C4-2B (cell line): ENCODE measurements around the gene ALDH1A3.

Source experiments
- H3K27ac ChIP-seq: fragments of 450-650 bp; 2 replicates; pipeline ENCODE4 v1.5.1; 2017
- ZFX ChIP-seq: fragments of 450-650 bp; IDR thresholded peaks from 2 replicates; pipeline ENCODE4 v1.6.1; 2017
- TF ChIP-seq, protein P1 (sequence below): fragments of 450-650 bp; conservative IDR thresholded peaks from 2 replicates; pipeline ENCODE4 v1.5.1; 2017; ENCODE audit warnings: mild to moderate bottlenecking

ALDH1A3 gene

DNA sequence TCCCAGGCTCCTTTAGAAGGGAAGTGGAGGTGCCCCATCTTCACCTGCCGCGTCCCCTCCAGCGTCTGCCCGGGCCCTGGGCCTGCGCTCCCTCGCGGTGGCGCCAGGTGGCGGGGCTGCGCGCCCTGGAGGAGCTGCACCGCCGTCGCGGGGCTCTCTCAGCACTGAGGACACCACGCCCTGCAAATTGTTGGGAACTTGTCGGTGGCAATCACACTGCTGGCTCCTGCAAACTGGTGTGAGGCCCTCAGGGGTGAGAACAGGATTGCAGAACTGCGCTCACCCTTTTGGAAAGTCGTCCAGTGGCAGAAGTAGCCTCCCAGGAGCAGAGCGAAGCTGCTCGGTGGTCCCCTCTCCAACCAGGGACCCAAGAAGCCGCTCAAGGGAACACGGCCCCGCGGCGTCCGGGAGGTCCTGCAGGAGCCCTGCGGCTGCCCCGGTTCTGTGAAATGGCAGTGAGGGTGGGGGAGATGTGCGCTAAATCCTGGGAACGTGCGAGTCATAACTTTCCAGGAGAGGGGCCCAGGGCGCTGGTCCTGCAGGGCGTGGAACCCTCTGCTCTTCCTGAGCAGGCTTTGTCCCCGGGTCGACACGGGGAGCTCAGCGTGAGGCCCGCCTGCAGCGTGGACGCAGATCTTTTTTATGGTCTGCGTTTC lies 38.5 kb downstream of the ALDH1A3 start:
- no peak overlapping the region for H3K27ac ChIP-seq
- TF ChIP-seq, protein P1, sequence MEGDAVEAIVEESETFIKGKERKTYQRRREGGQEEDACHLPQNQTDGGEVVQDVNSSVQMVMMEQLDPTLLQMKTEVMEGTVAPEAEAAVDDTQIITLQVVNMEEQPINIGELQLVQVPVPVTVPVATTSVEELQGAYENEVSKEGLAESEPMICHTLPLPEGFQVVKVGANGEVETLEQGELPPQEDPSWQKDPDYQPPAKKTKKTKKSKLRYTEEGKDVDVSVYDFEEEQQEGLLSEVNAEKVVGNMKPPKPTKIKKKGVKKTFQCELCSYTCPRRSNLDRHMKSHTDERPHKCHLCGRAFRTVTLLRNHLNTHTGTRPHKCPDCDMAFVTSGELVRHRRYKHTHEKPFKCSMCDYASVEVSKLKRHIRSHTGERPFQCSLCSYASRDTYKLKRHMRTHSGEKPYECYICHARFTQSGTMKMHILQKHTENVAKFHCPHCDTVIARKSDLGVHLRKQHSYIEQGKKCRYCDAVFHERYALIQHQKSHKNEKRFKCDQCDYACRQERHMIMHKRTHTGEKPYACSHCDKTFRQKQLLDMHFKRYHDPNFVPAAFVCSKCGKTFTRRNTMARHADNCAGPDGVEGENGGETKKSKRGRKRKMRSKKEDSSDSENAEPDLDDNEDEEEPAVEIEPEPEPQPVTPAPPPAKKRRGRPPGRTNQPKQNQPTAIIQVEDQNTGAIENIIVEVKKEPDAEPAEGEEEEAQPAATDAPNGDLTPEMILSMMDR, result peak; percentile 99
- TF ChIP-seq ZFX, result no peak

DNA sequence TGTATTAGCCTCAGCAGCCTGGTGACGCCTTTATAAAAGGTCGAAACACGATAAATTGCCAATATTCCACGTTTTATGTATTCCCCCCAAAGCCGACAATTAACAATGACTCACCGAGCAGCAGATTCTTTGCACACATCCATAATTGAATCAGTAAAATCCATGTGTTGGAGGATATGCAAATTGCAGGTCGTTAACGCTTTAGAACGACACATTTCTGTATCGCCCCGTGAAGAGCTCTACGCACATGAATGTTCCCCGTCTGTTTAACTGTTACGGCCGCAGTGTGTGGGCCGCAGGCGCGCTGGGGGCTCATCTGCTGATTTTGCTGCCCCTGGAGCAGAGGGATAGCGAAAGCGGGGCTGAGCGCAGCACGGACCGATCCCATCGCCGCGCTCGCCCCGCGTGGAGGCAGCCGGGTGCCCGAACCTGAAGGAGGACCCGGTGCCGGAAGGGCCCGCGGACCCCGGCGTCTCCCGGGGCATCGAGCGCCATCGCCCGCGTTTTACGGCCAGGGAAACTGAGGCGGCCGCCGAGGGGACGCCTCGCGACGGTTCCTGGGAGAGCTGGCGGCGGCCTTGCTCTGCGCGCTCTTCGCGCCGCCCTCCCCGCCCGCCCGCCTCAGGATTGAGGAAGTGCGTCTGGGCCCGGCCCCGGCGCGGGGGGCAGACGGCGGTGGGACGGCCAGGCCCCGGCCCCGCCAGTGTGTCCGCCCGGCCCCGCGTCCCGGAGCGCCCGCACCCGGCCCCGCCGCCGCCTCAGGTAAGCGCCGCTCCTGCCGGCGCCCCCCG lies 39.3 kb downstream of the ALDH1A3 start, which contains the start of gene LRRK1:
Gene LRRK1 (plus strand): TSS at position 668 of the 791 bp plus-strand sequence. CDS start 5,276 bp downstream, outside the sequence.
- no peak within 1 kb of the TSS for H3K27ac ChIP-seq
- no peak for TF ChIP-seq ZFX
- TF ChIP-seq, protein P1, result no peak

DNA sequence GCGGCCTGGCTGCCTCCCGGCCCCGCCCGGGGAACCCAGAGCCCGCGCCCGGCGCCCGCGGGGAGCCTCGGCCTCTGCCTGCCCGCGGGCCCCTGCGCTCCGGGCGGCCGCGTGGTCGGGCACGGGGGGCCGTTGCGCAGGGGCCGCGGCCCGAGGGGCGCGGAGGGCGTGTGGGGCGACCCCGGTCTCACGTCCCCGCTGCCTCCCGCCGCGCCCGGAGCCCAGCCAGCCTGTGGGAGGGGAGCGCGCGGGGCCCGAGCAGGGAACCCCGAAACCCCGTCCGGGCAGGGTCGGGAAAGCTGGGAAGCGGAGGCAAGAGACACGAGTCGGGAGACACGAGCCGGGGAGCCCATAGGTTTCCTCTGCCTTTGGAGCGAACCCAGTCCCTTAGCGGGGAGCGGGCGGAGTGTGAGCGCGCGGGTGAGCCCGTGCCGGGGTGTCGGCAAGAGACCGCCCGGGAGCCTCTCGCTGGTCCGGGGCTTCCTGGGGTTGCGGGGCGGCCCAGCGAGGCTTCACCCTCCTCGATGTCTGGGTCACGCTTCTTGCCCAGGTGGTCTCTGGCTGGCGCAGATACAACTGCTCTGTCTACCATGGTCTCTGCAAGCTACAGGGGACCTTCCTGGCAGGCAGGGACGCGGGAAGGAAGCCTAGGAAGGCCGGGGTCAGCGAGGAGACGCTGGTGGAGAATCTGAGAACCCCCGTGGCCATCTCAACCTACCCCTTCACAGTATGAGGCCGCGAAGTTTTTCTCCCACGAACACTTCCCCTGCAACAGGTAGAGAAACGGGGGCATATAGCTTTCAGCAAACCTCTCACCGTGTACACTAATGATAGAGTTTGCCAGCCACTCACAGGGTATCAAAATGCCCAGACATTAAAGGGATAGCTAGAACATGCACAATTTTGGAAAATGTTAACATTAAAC lies 40.1 kb downstream of the ALDH1A3 start:
- TF ChIP-seq, protein P1, result no peak
- no peak for TF ChIP-seq ZFX
- H3K27ac ChIP-seq, result no peak overlapping the region

DNA sequence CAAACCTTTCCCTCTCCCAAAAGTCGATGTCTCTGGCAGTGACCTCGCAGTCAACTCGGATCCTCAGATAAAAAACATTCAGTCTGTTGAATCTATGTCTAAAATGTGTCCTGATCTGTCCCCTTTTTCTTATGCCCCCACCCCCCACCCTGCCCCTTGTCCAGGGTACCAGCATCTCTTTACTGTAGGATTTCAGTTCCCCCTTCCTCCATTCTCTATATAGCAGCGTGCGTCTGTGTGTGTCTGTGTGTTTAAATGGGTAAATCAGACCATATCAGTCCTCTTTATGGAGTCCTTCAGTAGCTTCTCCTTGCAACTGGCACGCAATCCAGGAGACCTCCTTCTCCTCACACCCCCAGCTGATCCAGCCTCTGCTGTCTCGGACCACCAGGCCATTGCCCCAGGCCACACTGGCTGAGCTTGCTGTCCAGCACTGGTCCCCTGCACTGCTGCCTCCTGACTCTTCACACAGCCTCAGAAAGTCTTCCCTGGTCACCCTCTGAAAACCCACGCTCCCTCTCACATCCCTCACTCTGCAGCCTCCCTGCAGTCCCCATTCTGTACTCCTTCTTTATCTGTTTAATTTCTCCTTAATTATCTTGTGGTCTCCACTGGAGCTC lies 41.0 kb downstream of the ALDH1A3 start:
- TF ChIP-seq ZFX, result no peak
- TF ChIP-seq, protein P1, result no peak
- H3K27ac ChIP-seq, result no peak overlapping the region

DNA sequence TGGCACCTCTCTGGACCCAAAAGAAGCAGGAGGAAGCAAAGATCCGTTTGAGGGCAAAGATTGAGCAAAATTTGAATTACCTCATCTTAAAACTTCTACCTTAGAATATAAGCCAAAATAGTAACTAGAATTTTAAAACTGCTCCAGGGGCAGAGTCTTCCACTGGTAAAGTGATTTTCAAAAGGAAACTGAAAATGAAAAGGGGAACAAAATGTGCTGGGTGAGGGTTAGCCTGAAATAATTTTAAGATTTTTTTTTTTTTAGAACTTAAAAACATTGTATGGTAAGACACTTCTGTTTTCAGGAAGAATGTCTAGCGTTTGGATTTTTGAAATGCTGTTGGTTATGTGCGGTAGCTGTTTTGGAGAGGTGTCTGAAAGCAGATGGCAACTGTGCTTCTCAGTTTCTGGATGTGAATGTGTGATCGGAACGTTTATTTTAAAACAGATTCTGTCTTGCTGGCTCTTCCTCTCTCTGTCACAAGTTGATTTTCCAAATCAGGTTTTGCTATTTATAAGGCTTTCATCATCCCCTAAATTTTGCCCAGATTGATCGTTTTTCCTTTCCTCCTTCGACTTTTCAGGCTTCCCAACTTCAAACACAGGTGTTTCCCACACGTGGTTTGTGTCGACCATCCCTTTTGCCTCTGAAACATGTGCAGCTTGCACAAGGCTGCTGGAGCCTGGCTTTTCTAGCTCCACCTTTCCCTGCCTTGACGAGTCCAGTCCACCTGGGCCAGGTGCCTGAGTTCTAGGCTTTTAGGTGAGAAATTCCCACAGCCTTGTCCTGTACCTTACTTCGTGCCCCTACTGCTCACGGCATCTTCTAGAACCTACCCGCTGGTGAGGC lies 42.8 kb downstream of the ALDH1A3 start:
- TF ChIP-seq, protein P1, result no peak
- no peak for TF ChIP-seq ZFX
- H3K27ac ChIP-seq, result no peak overlapping the region

DNA sequence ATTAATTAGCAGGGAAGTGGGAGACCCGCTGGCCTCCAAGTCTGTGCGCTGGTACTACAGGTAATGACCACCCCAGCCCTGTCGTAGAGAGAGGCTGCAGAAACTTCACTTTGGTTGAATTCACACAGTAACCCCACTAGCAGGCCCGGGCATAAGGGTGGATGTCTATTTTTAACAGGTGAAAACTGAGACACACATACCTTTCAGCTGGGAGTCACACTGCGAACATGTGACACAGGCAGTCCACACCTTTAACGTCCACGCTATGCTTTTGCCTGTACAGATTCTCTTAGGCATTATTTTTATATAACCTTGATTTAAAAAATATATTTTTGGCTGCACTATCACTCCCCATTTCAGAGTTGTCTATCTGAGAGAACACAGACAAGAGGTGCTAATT lies 43.4 kb downstream of the ALDH1A3 start:
- H3K27ac ChIP-seq, result no peak overlapping the region
- TF ChIP-seq, protein P1, result no peak
- no peak for TF ChIP-seq ZFX
